Upper lobe of left lung (tissue), 6 donors: ENCODE measurements around the gene GDF11. TPM values are rescaled to one million over a fixed set of nuclear protein-coding genes. Genes with fewer than 3 reads are reported as not detected.

Source experiments
- ATAC-seq, 2 donors: fragments of 200-7000 bp; cut with Tn5 transposase; one replicate each; pipeline ENCODE4 v1.9.1; 2022; ENCODE audit warnings: mild to moderate bottlenecking in 2 of 2, moderate library complexity in 2 of 2; ENCODE audit not compliant: low FRiP score in 2 of 2
- DNase-seq, 2 donors: peaks; one replicate each; pipeline ENCODE4 v3.0.0-alpha.2; 2019 to 2020
- H3K27ac ChIP-seq, 4 donors: fragments of 200-600 bp; sonication (generic); one replicate each; pipeline ENCODE4 v1.5.1; 2016 to 2019
- H3K27me3 ChIP-seq, 4 donors: fragments of 200-600 bp; sonication (generic); one replicate each; pipeline ENCODE4 v1.5.1; 2017 to 2019
- H3K36me3 ChIP-seq, 4 donors: fragments of 200-600 bp; sonication (generic); one replicate each; pipeline ENCODE4 v1.5.1; 2016 to 2019
- H3K4me1 ChIP-seq, 4 donors: fragments of 200-600 bp; sonication (generic); one replicate each; pipeline ENCODE4 v1.5.1; 2018 to 2019
- H3K4me3 ChIP-seq, 4 donors: fragments of 200-600 bp; sonication (generic); one replicate each; pipeline ENCODE4 v1.5.1; 2017 to 2019; ENCODE audit warnings: mild to moderate bottlenecking in 2 of 4, moderate library complexity in 1 of 4
- H3K9me3 ChIP-seq, 4 donors: fragments of 200-600 bp; sonication (generic); one replicate each; pipeline ENCODE4 v1.5.1; 2018 to 2019
- CTCF ChIP-seq, 6 experiments: fragments of 450-650 bp in 4 of 6; fragments of 200-600 bp in 2 of 6; sonication (generic) in 2 of 6; IDR thresholded peaks; one replicate each; pipeline ENCODE4 v1.5.1; 2016 to 2019; ENCODE audit warnings: antibody characterized with exemption in 6 of 6
- EP300 ChIP-seq, 4 donors: sonication (generic); formaldehyde crosslinking; IDR thresholded peaks; one replicate each; pipeline ENCODE4 v1.5.1; 2017; ENCODE audit warnings: antibody characterized with exemption in 4 of 4, control low read depth in 2 of 4
- POLR2A ChIP-seq, 4 donors: fragments of 450-650 bp; IDR thresholded peaks; one replicate each; pipeline ENCODE4 v1.5.1; 2016 to 2017; ENCODE audit warnings: antibody characterized with exemption in 4 of 4, mild to moderate bottlenecking in 2 of 4
- POLR2AphosphoS5 ChIP-seq, 2 donors: sonication (generic); formaldehyde crosslinking; IDR thresholded peaks; one replicate each; pipeline ENCODE4 v1.5.1; 2017; ENCODE audit warnings: antibody characterized with exemption in 2 of 2
- WGBS, 2 donors: methylation state at CpG; one replicate each; pipeline ENCODE4 v1.1.5; 2017 to 2018; 5-methylcytosine and 5-hydroxymethylcytosine counted together
- total RNA-seq, 6 donors: library from RNA; depleted of rRNA in 4 of 6; stranded (reverse); fragments of >200 nt in 4 of 6; gene quantifications; one replicate each; pipeline versions ENCODE4 v1.1.0 to v1.2.1, GENCODE V29; 2016 to 2021
- donor health status: DM: no; HTN: no; CAD: no; lungs with moderate emphysema.
- donor health status: DM: no; HTN: yes; CAD: no; lungs with severe emphysema.

The GDF11 gene
- 1 to 10 TPM; 1.0 to 6.8 (median 2.3) TPM for total RNA-seq

GRCh38 chr12:55742719-55743405 is at the start of gene GDF11:
Gene GDF11, plus strand, starts transcription at chr12:55743122. Its CDS starts 195 bp downstream, at chr12:55743317.
- WGBS, 2 donors, result 1% methylated on average over 15 to 16 of the region's 53 CpGs
- no peaks in the 10 kb centered on the region for H3K36me3 ChIP-seq
- H3K4me3 ChIP-seq, result peak within 1 kb of the TSS; percentile 15 to 63 (median 60)
- ATAC-seq, result peak in 1 of 2 donors; percentile 83
- peak; percentile 81 to 92 for DNase-seq
- H3K9me3 ChIP-seq, result no peaks in the 10 kb centered on the region
- TF ChIP-seq POLR2A (IDR thresholded peaks at IDR 0.05), result peak in 1 of 4 donors; percentile 26
- TF ChIP-seq EP300 (IDR thresholded peaks at IDR 0.05), result no peak
- peak in 1 of 2 donors; percentile 80 for TF ChIP-seq POLR2AphosphoS5 (IDR thresholded peaks at IDR 0.05)
- TF ChIP-seq CTCF (IDR thresholded peaks at IDR 0.05), result no peak
- H3K4me1 ChIP-seq, result peaks cover 16 to 35% (median 29%) of the 10 kb centered on the region in 4 donors
- peak within 1 kb of the TSS; percentile 42 to 74 (median 56) for H3K27ac ChIP-seq
- H3K27me3 ChIP-seq, result peaks cover 0 to 4% (median 2%) of the 10 kb centered on the region in 4 donors

- ATAC-seq (peak in 1 of 2 donors; percentile 7), DNase-seq (no peak)
- Histone ChIP-seq H3K9me3 (no peaks in the 10 kb centered on the region), H3K27me3 (no peaks in the 10 kb centered on the region), H3K36me3 (no peaks in the 10 kb centered on the region), H3K4me3 (no peak overlapping the region), H3K4me1 (no peaks in the 10 kb centered on the region), H3K27ac (no peak overlapping the region)
- no peak for TF ChIP-seq POLR2A (IDR thresholded peaks at IDR 0.05)
- TF ChIP-seq EP300 (IDR thresholded peaks at IDR 0.05), result no peak
- no peak for TF ChIP-seq POLR2AphosphoS5 (IDR thresholded peaks at IDR 0.05)
- TF ChIP-seq CTCF (IDR thresholded peaks at IDR 0.05), result no peak
- WGBS, 2 donors, result 86 to 93% methylated on average over 7 of the region's 7 CpGs
Observed at GRCh38 chr12:55693323-55694187, 49.4 kb upstream of the GDF11 start.

- Histone ChIP-seq H3K4me3 (no peak overlapping the region), H3K27me3 (no peaks in the 10 kb centered on the region), H3K36me3 (no peaks in the 10 kb centered on the region), H3K27ac (no peak overlapping the region), H3K4me1 (no peaks in the 10 kb centered on the region), H3K9me3 (no peaks in the 10 kb centered on the region)
- DNase-seq (no peak), ATAC-seq (no peak)
- WGBS, 2 donors, result 96 to 98% methylated on average over 7 of the region's 7 CpGs
- no peak for TF ChIP-seq EP300 (IDR thresholded peaks at IDR 0.05)
- TF ChIP-seq CTCF (IDR thresholded peaks at IDR 0.05), result no peak
- TF ChIP-seq POLR2AphosphoS5 (IDR thresholded peaks at IDR 0.05), result no peak
- TF ChIP-seq POLR2A (IDR thresholded peaks at IDR 0.05), result no peak
Observed at GRCh38 chr12:55694188-55694515, 48.8 kb upstream of the GDF11 start.

- Histone ChIP-seq H3K36me3 (no peaks in the 10 kb centered on the region), H3K4me3 (no peak overlapping the region), H3K27me3 (no peaks in the 10 kb centered on the region), H3K4me1 (no peaks in the 10 kb centered on the region), H3K27ac (no peak overlapping the region), H3K9me3 (no peaks in the 10 kb centered on the region)
- ATAC-seq (no peak), DNase-seq (no peak)
- WGBS, 2 donors, result 94 to 100% methylated on average over 1 to 2 of the region's 4 CpGs
- no peak for TF ChIP-seq CTCF (IDR thresholded peaks at IDR 0.05)
- TF ChIP-seq POLR2AphosphoS5 (IDR thresholded peaks at IDR 0.05), result no peak
- TF ChIP-seq POLR2A (IDR thresholded peaks at IDR 0.05), result no peak
- TF ChIP-seq EP300 (IDR thresholded peaks at IDR 0.05), result no peak
Observed at GRCh38 chr12:55694651-55695050, 48.3 kb upstream of the GDF11 start.
